CD4-positive, alpha-beta T cell treated with Interleukin-10 for 1 hour (primary cell): ENCODE data around the gene NEK7.
"Not testable (repeated sequence)": the region's sequence is repeated elsewhere in the genome, so short reads cannot be mapped to it uniquely, and the experiment has no call there.

Source experiments
- DNase-seq: peaks from one replicate; pipeline ENCODE4 v3.0.0-alpha.2; 2020

NEK7 gene

DNA sequence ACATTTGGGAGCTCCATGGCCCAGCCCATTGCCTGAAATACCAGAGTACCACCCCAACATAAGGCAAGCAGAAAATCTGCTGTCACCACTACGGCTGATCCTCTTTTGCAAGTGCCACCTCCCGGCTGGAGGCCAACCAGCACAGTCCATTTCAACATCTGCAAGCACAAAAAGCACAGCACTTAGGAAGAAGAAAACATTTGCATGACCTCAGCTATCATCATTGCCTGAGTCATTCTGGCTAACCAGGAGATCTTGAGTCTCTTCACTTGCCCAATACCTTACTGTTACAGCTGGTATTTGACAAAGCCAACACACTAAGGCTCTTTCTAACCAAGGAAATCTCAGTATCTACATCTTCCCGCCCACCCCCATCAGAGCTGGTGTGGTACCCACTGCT is 55.9 kb downstream of the NEK7 start:
- DNase-seq, result no peak

DNA sequence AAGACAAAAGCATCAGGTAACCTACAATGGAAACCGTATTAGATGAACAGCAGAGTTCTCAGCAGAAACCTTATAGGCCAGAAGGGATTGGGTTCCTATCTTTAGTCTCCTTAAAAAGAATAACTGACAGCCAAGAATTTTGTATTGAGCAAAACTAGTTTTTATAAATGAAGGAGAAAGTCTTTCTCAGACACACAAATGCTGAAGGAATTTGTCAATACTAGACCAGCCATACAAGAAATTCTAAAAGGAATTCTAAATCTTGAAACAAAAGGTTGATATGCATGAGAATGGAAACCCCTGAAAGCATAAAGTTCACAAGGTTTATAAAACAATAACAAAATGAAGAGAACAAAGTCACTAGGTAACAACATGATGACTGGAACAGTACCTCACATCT is 58.1 kb downstream of the NEK7 start:
- no peak for DNase-seq

DNA sequence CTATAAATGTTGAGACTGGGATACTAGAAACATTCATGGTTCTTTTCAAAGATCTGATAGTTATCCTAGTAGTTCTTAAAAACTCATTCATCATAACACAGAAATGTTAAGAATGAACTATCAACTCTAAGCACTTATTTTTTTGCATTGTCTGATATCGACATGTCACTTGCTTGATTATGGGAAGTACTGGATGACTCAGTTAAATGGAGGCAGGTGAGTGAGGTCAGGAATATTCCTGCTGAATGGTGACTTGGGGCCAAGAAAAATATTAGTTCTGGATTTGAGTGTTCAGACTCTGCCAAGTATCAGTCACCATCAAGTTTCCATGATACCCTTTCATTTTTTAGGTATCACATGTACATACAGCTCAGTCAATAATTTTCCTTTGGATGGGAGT is 63.6 kb downstream of the NEK7 start:
- no peak for DNase-seq

DNA sequence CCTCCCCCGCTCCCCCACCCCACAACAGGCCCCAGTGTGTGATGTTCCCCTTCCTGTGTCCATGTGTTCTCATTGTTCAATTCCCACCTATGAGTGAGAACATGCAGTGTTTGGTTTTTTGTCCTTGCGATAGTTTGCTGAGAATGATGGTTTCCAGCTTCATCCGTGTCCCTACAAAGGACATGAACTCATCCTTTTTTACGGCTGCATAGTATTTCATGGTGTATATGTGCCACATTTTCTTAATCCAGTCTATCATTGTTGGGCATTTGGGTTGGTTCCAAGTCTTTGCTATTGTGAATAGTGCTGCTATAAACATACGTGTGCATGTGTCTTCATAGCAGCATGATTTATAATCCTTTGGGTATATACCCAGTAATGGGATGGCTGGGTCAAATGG is 70.2 kb downstream of the NEK7 start:
- DNase-seq, result not testable (repeated sequence)

DNA sequence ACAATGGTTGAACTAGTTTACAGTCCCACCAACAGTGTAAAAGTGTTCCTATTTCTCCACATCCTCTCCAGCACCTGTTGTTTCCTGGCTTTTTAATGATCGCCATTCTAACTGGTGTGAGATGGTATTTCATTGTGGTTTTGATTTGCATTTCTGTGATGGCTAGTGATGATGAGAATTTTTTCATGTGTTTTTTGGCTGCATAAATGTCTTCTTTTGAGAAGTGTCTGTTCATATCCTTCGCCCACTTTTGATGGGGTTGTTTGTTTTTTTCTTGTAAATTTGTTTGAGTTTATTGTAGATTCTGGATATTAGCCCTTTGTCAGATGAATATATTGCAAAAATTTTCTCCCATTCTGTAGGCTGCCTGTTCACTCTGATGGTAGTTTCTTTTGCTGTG is 70.7 kb downstream of the NEK7 start:
- not testable (repeated sequence) for DNase-seq

DNA sequence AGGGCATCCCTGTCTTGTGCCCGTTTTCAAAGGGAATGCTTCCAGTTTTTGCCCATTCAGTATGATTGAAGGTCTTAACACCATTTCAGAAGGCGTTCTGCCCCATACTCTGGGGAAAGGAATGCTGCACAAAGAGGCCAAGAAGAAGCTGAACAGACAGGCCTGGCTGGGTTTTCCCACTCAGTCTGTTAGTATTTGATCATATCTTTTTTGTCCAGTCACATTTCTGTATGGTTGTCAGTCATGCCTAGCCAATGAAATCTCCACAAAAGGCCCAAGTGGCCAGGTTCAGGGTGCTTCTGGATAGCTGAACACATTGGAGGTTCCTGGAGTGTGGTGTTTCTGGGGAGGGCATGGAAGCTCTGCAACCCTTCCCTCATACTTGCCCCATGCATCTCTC is 72.1 kb downstream of the NEK7 start:
- DNase-seq, result no peak

DNA sequence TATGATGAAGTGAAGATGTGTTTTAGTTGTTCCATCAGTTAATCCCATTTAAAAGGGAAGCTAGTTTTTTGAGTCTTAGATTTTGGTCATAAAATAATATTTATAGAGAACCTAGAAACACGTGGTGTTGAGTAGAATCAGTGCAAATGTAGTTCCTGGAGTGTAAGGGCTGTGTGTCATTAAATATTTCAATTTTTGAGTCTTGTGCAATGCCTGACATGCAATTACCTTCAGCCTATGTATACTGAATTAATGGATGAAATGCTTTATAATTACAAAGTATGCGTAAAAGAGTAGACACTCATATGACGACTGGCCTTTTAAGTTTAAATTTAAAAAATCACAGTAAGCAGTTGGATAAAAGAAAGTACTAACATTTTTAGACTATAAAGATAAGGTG is 75.0 kb downstream of the NEK7 start:
- no peak for DNase-seq

DNA sequence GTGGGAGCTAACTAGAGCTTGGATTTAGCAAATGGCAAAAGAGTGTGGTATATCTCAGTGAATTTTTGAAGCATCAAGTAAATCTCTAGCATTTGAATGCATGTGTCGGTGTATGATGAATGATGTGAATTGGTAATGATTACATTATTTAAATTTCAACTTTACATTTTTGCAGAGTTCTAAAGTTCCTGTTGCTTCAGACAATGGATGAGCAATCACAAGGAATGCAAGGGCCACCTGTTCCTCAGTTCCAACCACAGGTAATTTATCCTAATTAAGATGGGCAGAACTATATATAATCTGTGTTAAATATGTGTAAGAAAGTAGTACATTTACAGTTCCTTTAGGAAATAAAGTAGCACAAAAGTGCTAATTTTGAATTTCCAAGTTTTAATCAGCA is 75.6 kb downstream of the NEK7 start:
- no peak for DNase-seq

DNA sequence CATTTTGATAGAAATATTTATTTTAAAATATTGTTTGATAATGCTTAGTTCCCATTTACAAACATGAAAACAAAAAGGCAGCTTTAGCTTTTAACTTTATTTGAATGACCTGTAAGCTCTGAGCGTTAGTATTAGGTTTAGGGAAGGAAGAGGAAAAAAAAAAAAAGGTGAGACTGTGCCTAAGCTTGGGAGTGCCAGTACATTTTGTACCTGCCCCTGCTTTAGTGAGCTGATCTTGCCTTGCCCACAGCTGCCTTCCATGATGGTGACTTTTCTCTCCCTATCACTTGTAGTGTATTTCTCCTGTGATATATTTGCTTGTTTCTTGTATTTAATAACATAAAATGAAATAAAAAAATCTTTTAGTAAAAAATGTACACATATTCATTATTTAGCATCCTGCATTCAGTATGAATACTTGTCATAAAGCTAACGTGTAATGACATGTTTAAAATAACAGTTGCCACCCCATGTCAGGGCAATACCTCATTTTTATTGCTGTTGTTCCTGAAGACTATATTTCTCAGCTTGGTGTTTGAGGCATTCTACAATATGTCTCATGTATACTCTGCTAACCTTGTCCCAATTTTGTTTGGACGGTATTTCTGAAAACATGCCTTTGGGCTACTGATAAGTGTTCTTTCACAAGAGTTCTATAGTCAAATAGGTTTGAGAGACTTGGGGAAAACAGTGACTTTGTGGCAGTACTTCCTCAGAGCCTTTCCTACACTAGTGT is 76.3 kb downstream of the NEK7 start:
- no peak for DNase-seq

DNA sequence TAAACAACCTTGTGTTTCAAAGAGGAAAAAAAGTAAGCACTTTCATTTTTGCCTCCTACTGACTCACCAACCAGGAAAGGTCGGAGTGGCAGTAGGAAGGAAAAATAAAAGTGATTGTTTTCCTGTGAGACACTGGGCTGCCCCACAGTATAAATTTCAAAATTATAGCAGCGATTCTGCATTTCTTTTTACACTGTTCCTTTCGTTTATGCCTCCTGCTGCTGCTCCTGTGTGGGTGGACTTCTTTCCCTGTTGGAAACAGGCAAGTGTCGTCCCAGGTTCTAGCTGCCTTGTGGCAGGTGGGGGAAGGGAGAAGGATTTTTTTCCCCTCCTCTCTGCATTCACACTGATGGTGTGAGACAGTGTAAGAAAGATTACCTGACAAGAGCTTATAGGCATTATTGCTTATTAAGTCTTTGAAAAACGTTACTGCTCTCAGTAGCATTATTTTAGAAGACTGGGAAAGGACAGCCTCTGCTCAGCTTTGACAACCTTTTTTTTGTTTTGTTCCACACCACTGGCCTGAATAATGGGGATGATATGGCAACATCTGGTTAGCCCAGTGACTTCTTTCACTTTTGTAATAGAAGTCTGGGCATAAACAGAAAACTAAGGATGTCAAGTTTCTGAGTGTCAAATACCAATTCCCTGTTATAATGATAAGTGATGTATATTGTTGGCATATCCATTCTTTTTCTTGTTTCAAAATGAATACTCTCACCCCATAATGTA is 77.9 kb downstream of the NEK7 start:
- DNase-seq, result no peak

DNA sequence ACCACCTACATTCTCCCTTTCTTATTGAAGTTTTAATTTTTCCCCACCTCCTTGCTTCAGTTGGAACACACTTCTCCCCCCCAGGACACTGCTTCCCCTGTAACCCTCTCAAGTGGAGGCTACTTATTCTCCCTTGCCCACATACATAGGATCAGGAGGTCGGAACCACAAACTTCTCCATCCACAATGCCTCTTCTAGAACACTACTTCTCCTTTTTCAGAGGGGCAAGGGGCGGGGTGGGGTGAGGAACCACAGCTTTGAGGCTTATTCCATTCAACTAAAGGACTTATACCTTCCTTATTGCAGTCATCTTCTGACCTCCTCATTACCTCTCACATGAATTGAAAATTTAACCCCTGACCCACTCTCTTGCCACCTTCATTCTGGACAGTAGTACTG is 81.3 kb downstream of the NEK7 start:
- DNase-seq, result no peak

DNA sequence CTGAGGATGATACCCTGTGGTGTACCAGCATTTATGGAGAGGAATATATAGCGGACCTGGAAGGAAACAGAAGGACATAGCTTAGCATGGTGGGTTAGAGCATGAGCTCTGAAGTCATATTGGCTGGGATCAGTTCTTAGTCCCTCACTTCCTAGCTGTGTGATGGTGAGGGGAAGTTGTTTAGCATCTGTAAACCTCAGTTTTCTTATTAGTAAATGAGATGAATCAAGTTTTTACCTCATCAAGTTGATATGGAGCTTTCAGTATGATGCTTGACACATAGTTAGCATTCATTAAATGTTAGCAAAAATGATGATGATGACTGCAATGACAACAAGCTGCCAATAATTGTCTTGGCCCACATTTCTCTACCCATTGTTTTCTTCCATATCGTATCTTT is 84.8 kb downstream of the NEK7 start:
- DNase-seq, result no peak

DNA sequence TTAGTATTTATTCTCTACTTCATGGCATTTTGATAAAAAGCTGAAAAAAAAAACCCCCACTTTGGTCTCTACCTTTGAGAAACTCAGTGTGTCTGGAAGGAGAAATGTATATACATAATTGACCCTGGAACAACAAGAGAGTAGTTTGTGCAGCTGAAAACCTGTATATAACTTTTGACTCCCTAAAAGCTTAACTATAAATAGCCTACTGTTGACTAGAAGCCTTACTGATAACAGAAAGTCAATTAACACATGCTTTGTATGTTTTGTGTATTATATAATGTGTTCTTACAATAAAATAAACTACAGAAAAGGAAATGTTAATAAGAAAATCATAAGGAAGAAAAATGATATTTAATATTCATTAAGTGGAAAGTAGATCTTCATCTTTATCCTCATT is 88.0 kb downstream of the NEK7 start:
- no peak for DNase-seq

DNA sequence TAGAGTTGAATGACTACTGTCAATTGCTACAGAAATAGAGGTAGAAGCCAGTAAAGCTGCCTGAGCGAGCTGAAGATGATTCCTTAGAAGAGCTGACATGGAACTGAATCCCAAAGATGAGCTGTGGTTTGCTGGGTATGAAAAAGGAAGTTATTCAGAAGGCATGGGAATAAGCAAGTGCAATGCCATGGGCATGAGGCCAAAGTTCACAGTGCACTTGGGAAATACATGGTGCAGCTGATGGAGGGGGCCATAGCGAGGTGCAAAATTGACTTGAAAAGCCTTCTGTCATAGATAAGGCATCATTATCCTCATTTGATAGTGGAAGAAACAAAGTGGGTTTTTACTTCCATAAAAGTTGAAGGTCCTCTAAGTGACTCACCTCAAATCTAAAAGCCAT is 88.6 kb downstream of the NEK7 start:
- DNase-seq, result no peak

DNA sequence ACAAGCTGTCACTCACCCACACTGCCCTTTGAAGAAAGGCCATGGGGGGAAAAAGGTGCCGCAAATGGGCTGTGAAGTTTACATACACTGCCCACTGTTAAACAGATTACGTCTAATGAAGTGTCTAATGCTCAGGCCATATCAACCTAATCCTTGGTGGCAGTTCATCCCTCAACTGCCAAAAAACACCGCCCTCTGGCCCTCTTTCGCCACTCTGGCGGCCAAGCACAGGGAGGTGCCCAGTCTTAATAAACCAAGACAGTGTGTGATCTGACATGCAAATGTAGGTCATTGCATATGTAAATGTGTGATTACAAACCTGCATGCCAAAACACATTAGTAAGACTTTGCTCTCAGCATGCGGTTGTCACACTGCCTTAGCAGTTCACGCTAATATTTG is 89.5 kb downstream of the NEK7 start:
- DNase-seq, result no peak

DNA sequence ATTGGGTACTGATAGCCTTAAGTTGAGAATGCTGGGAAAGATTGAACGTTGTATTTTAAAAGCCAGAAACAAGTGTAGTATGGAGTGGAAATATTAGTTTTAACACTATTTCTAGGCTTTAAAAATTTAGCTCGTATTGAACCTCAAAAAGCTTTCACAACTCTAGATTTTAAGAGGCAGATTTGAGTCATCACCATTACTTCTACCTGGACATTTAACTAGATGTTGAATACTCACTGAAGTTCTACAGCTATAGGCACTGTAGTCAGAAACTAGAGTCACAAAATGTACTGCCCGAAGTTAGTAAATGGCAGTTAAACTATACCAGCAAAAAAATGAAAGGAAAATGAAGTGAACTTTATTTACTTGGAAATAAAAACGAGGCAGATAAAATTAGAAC is 96.5 kb downstream of the NEK7 start:
- no peak for DNase-seq

DNA sequence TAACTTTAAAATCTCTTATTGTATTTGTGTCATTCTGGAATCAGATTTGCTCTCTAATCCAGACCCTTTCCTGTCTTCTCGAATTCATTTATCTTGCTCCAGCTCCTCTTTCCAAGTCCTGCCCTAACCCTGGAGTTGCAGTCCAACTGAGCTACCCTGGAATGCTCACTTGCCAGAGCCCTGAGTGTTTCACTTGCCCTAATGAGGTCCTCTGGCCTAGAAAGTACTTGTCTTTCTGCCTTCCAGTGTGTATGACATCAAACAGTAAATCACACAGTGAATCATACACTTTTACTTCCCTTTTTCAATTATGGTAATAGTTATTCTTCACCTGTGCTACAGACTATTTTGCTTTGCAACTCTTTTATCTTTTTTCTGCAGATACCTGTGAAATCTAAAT is 96.9 kb downstream of the NEK7 start:
- DNase-seq, result no peak

DNA sequence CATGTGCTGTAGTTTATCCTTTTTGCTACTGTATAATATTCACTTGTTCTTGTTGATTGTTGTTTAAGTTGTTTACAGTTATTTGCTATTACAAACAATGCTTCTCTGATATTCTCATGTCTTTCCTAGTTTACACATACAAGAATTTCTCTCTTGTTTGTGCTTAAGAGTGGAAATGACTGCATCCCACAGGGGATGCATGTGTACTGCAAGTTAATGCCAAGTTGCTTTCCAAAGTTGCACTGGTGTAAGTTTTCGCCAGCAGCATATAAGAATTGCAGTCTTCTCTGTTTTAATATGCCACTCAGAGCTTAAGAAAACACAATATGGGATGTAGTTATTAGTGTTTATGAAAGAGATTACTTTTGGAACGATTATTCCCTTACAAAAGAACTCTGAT is 97.7 kb downstream of the NEK7 start:
- DNase-seq, result no peak

DNA sequence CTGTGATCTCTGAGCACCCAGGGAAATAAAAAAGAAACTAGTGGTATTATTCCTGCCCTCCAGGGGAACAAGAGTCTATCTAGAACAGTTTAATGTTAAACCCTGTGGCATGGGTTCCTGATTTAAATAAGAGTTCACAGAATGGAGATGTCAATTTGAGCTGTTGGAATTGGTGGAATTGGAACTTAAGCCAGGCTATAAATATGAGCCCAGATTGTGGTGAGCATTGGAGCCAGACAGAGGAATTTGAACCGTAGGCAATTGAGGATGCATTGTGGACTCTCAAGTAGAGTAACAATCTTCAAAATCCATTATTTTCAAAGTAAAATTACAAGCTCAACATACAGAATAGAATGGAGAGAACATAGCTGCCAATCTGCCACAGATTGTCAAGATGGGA is 98.2 kb downstream of the NEK7 start:
- no peak for DNase-seq

DNA sequence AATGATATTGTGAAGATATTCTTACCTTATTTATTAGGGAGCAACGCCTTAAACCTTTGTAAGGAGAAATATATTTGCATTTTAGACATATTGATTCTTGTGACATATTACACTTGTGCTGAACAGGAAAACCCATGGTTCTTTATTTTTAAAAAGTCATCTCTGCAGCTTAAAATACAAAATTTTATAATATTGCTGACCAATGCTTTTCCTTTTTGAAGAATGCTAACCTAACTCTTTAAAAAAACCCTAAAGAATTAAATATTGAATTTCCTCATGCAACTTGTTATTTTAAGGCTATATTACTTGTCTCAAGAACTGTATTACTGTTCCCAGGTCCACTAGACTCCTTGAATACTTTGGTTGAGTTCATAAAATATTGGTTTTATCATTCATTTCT is 99.0 kb downstream of the NEK7 start:
- no peak for DNase-seq

DNA sequence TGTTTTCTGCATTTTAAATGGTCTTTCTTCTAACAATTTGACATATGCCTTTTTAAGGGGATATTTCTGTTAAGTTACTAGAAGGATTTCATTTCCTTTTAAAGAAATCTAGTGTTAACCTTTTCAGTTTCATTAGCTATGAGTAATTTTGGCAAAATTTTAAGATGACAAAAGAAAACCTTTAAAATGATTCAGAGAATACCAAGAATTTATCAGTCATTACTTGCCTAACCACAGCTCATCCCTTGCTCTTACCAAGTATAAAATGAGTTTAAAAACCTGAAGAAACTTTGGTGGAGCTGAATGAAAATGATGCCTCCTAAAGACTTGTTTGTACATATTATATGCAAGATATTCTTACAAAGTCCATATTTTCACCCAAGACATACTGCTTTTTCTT is 101.7 kb downstream of the NEK7 start:
- no peak for DNase-seq

DNA sequence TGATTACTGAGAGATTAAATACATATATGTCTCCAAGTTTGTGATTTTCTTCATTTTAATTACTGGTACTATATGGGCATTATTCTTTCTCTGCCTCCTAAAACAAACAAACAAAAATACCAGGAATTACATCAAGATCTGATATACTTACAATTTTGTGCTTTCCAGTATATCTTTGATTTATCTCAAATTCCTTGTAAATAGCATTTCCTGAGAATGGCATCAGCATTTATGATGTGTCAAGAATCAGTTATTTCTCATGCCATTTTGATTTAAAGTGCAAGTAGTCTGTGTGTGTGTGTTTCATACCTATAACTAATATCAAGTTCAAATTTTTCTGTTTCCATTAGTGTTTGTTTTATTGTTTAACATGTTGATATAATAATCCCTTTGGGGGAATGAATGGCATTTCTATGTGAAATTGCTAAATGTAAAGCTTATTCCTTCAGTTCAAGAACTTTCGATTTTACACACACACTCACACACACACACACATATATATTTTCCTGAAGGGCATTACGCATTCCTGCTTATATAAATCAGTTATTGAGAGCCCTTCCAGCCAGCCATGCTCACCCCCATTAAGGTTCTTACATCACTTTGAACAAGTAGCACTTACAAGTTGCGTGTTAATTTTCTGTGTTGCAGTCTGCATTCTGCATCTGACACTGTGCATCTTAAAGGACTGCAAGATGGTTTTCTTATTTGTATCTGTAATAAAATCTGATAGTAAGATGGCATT is 102.7 kb downstream of the NEK7 start:
- DNase-seq, result no peak

DNA sequence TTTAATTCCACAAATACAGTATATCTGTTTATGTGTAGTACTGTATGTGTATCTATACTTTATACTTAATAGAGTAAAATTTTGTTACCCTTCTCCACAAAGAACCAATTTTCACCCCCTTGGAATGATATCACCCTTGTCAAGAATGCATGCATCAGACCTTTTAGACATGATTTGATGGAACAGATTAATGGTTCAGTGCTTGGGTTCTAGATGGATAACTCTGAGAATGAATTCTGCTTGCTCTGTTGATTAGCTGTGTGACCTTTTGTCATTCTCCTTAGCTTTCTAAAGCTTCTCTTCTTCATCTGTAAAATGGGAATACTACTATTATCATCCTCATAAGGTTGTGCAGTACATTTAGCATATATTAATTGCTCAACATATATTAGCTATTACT is 105.1 kb downstream of the NEK7 start:
- DNase-seq, result no peak

DNA sequence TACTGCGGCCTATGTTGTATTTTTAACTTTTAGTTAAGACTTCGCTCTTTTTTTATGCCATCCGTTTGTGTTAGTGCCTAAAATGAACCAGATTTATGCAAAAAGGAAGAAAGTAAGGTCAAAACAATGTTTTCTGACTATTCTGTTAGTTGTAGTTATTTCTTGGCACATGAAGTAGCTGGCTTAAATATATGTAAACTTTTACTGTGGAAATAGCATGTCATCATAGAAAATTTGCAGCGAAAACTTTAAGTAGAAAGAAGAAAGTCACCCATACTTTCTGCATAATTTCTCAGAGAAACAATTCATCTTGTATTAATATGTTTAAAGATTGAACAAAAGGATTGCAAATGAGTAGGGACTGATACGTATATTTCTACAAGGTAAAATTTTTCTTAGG is 106.4 kb downstream of the NEK7 start:
- DNase-seq, result no peak
